NCI-H2196 (cell line): ENCODE measurements around the gene CPXM2.

Source experiments
- DNase-seq: peaks from one replicate; lab custom pipeline; 2025; ENCODE audit not compliant: unreplicated experiment; lab: John Stamatoyannopoulos, UW

The CPXM2 gene

DNA sequence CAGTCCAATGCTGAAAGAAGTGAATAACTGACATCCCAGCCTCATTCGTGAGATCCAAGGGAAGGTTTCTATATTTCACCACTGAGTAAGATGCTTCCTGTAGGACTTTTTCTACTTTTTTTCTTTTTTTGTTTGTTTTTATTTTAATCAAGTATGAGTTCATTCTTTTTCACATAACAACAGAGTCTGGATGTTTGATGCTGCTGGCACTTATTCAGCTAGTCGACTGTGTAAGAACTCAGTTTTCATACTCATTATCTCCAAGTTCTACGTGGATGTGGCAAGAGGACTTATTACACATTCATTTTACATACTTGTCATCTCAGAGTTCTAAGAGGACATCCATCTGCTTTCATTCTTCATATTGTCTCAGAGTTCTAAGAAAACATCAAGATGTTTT lies 86.9 kb downstream of the CPXM2 start:
- DNase-seq: no peak

- DNase-seq: no peak
Observed at GRCh38 chr10:123800821-123801220, 90.8 kb downstream of the CPXM2 start.

- no peak for DNase-seq
Observed at GRCh38 chr10:123800289-123800688, 91.3 kb downstream of the CPXM2 start.

GRCh38 chr10:123798856-123799255 lies 92.8 kb downstream of the CPXM2 start:
- DNase-seq: no peak

GRCh38 chr10:123797813-123798212 lies 93.8 kb downstream of the CPXM2 start:
- DNase-seq: no peak

GRCh38 chr10:123796736-123797135 lies 94.9 kb downstream of the CPXM2 start:
- DNase-seq: no peak

GRCh38 chr10:123795846-123796590 lies 95.6 kb downstream of the CPXM2 start:
- DNase-seq: no peak

GRCh38 chr10:123795196-123795780 lies 96.3 kb downstream of the CPXM2 start:
- no peak for DNase-seq

DNA sequence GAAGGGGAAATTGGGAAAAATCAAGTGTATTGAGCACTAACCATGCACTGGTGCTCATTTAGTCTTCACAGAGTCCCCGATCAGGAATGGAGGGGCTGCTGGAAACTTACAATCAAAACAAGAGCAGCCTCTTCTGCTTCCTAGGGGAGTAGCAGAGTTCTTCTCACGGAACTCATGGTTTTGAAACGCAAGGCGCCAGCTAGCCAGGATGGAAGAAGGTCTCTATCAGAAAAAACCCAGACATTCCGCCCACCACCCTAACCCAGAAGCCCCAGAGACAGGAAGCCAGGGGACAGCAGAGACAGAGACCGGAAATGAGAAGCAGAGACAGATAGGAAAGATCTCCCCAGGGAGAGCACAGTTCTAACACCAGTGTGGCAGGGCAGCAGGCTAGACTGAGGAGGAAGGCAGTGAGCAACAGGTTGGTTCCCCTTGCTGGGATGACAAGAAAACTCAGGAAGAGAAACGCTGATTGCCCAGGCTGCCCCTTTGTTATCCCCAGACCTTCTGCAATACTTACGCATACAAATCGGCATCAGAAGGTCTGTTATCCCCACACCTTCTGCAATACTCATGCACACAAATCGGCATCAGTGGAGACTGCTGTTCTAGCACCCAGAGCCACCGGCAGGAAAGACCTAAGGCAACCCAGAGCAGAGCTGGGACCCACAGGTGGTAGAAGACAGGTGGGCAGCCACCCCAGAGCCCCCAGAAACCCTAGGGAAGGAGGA lies 99.2 kb downstream of the CPXM2 start:
- no peak for DNase-seq

- DNase-seq: no peak
Observed at GRCh38 chr10:123790132-123790885, 101.3 kb downstream of the CPXM2 start.

- no peak for DNase-seq
Observed at GRCh38 chr10:123788981-123789380, 102.6 kb downstream of the CPXM2 start.

GRCh38 chr10:123787566-123787965 lies 104.0 kb downstream of the CPXM2 start:
- no peak for DNase-seq

- no peak for DNase-seq
Observed at GRCh38 chr10:123786896-123787295, 104.7 kb downstream of the CPXM2 start.

DNA sequence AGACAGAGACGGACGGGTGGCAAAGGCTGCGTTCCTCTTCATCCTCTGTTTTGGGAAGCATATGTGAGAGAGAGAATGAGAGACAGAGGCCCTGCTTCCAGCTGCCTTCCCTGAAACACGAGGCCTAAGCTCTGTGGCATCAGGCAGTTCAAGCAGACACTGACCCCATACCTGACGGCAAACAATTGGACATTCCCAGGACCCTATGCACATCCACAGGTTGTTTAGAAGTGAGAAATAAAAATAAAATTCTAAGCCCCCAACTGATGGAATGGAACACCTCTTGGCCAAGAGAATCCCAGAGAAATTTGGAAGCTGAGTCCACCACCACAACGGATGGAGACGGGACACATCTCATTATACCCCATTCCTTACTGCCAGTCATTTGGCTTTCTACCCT lies 105.3 kb downstream of the CPXM2 start:
- DNase-seq: no peak

GRCh38 chr10:123784646-123785045 lies 107.0 kb downstream of the CPXM2 start:
- no peak for DNase-seq

DNA sequence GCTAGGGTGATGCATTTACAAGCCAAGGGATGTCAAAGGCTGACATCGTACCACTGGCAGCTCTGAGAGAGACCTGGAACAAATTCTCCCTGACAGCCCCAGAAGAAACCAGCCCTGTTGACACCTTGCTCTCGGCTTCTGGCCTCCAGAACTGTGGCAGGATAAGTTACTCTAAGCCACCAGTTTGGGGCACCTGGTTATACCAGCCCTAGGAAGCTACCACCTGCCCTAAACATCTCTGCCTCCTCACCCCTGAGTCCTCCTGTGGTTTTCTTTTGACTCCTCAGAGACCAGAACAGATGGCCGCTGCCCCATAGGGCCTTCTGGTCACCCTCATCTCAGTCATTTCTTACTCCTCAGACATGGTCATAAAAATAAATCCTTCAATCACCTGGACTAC lies 107.4 kb downstream of the CPXM2 start:
- DNase-seq: no peak

- DNase-seq: no peak
Observed at GRCh38 chr10:123783296-123783695, 108.3 kb downstream of the CPXM2 start.

DNA sequence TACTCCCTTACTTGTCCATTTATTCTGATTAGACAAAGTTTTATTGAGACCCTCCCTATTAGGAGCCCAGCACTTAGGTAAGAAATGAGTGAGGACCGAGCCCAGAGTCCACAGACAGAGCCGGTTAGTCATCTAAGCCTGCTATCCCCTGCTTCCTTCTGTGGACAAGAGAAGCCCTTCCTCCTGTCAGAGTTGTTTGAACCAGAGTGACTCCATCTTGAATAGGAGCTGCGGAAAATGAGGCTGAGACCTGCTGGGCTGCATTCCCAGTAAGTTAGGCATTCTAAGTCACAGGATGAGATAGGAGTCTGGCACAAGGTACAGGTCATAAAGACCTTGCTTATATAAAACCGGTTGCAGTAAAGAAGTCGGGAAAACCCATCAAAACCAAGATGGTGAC lies 109.1 kb downstream of the CPXM2 start:
- no peak for DNase-seq

DNA sequence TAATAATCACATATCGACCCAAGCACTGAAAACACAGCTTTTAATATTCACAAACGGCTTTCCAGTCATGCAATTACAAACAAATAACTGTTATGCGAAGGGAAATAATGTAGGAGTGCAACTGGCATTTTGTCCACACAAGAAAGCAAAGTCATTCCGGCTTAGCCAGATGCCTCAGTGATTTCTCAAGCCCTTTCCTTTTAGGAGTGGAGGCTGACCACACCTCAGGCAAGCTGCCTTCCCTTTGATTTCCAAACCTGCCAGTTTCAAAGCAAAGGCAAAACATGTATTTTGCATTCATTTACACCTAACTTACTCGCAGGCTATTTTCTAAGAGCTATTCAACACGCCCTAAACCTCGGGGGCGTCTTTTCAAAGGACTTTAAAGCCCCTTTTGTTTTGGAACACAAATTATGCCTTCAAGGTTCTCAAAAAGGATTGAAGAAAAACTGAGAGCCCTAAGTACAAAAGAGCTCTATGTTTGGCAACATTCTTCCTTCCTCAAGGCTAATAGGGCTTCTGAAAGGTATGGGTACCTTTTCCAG lies 109.6 kb downstream of the CPXM2 start:
- DNase-seq: no peak

GRCh38 chr10:123781324-123781900 lies 110.2 kb downstream of the CPXM2 start:
- no peak for DNase-seq
